Mucosa of gallbladder (tissue), 1 donor: ENCODE measurements around the gene CCDC167. TPM values are rescaled to one million over a fixed set of nuclear protein-coding genes. Genes with fewer than 3 reads are reported as not detected.

Experiments used
- DNase-seq: peaks from one replicate; pipeline ENCODE4 v3.0.0-alpha.2; 2020; ENCODE audit warnings: low spot score
- total RNA-seq: library from RNA; stranded (reverse); gene quantifications from one replicate; pipeline ENCODE4 v1.2.1, GENCODE V29; 2021
- donor health status: DM: no; HTN: no; CAD: no.

The CCDC167 gene
- total RNA-seq: 12.9 TPM

DNA sequence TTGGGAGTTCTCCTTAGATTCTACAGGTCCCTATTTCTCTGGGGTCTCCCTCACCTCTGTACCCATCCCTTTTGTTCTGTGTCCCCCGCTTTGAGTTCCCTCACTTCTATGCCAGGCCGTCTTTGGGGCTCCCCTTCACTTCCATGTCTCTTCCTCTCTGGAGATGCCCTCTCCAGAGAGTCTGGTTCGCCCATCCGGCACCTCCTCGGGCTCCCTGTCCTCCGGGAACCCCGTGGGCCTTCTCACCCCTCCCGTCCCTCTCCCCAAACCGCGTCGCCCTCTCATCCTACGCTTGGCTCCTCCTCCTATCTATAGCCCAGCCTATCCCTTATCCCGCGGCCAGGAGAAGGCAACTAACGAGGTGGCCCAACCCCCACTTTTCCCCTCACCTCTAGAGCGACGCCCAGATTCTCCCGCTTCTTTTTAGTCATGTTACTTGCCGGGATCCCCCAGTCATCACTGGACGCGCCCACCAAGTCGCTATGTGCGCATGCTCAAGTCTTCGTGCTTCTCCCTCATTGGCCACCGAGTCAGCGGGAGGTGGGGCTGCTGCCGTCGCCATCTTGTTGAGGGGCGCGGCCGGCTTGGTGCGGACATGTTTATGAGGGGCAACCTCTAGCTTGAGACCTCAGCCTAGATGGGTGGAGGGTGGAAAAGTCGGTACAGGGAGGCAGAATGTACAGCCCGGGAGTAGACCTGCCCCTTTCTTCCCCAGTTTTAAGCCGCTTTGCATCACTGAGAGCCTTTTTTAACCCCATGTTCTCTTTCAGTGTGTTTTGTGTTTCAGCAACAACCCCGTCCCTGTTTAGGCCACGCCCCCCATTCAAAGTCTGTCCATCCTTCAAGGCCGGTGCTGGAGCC lies at the start of gene CCDC167:
TSS of gene CCDC167 (minus strand) at position 461 of the 861 bp plus-strand sequence. CDS start at position 431, 30 bp downstream.
- peak; percentile 94 for DNase-seq

DNA sequence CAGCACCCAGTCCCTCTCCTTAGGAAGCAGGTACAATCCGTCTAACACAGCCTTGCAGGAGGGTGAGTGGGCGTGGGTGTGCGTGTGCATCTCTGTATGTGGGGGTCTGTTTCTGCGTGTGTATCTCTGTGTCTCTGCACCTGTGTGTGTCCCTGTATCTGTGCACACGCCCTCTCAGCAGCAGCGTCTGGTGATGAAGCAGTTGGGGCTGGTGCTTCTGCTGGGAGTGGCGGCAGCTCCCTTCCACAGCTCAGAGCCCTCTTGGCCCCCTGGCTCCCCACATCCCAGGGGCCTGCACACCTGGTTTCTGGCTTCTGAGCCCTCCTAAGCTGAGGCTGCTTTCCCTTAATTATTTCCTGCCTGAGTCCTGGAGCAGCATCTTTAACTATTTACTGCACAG lies 49.5 kb upstream of the CCDC167 start:
- no peak for DNase-seq

DNA sequence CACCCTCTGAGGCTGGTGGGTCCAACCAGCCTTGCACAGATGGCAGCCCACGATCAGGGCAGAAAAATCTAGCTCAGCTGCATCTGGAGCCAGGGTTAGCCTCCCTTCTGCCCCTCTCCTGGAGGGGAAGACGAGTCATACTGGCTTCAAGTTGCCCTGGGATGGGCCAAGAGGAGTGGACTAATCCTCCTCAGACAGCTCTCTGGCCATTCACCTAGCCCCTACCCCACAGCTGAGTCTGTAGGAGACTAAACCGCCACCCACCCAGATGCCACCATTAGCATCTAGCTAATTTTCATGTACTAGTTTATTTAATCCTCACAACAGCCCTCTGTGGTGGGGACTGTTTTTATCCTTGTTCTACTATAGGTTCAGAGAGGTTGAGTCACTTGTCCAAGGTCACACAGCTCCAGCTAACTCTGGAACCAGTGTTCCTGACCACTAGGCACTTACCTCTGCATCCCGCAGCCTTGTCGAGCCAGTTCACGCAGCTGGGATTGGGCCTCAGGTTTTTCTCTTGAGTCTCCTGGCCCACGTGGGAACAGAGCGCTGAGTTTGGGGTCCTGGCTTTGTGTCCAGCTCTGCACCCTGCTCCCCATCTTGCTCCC lies 48.5 kb upstream of the CCDC167 start:
- no peak for DNase-seq

DNA sequence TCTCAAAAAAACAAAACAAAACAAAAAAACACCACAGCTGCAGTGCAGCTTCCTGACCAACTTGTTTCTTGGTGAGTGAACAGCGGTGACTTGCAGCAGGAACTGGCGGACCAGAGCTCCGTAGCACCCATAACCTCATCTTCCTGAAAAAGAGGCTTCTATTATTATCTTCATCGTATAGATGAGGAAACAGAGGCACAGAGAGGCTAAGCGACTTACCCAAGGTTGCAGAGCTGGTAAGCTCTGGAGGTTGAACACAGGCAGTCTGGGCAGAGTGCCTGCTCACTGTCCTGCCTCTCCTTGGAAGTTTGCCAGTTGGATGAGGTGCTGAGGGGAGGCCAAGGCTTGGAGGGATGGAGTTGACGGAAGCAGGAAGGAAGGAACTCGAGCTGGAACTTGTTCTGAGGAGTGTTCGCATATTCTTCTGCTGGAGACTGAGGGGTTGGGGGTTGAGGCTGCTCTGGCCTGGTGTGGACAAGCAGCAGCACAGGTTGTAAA lies 47.9 kb upstream of the CCDC167 start:
- DNase-seq: peak; percentile 51

DNA sequence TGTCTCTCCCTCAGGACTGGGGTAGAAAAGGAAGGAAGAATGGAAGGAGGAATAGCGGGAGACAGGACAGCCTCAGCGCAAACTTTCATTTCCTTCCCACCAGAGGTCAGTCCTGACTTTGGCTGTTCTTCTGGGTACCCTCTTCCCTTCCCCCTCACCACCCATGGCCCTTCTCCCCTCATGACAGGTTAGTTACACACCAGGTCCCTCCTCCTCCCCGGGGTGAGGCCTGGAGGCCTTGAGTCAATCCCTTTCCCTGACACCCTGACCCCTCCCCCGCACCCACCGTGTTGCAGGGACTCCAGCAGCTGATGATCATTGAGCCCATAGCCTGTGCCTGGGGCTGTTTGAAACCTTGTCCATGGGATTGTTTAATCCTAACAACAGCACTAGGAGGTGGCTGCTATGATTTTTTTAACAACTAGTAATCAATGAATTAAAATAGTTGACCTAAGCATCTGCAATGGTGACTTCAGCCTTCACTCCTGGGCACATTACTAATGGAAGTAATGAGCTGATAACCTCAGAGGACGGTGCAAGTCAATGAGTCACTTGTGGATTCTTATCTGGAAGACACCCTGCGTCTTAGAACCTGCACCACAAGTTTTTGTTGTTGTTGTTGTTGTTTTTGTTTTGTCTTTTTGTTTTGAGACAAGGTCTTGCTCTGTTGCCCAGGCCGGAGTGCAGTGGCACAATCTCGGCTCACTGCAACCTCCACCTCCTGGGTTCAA lies 46.6 kb upstream of the CCDC167 start:
- DNase-seq: no peak

DNA sequence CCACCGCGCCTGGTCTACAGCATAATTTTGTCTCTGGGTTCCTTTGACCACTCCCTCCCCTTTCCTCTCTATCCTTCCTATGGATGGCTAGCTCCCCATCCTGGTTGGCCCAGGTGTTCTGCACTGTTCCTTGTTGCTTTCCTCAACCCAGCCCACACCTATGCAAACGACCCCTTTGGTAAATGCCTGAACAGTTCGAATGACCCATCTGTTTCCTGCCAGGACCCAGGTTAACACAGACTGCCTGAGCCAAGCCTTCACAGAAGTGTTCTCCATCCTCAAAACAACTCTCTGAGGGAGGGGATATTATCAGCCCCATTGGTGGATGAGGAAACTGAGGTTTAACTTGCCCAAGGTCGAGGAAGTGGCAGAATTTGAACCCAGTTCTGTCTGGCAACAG lies 44.8 kb upstream of the CCDC167 start:
- DNase-seq: no peak

DNA sequence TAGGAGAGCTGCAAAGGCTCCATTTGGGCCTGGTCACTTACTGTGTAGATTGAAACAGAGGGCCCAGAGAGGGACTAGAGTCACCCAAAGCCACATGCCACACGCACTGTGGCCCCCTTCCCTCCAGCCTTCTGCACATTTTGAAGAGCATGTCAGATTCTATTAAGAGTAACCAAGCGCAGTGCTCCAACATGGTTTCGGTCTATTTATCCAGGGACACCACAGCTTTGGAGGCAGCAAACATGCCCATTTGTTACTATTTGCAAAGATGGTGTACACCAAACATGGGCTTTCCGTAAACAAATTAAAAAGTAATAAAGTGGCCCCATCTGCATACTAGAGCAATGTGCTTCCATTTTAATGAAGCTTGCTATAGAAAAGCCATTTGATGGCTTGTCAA lies 43.7 kb upstream of the CCDC167 start:
- DNase-seq: no peak

DNA sequence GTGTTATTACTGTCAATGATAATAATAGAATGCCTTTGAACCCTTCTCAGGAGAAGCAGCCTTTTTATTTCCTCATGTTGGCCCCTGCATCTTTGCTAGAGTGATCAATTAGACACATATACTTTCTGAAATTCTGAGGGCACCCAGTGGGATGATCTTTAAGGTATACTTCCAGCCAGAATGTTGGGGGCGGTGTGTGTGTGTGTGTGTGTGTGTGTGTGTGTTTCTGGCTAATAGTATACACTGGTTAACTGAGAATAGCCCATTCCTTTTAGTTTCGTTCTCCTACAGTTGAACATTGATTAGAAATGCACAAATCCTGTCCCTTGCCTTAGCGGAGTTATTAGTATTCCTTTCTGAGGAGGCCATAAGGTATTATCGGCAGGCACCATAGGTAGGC lies 41.7 kb upstream of the CCDC167 start:
- no peak for DNase-seq

DNA sequence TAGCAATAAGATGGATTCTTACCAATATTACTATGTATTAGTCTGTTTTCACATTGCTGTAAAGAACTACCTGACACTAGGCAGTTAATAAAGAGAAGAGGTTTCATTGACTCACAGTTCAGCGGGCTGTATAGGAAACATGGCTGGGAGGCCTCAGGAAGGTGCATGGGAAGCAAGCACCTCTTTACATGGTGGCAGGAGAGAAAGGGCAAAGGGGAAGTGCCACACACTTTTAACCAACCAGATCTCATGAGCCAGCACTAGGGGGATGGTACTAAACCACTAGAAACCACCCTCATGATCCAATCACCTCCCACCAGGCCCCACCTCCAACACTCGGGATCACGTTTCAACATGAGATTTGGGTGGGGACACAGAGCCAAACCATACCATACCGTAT lies 40.7 kb upstream of the CCDC167 start:
- DNase-seq: no peak

DNA sequence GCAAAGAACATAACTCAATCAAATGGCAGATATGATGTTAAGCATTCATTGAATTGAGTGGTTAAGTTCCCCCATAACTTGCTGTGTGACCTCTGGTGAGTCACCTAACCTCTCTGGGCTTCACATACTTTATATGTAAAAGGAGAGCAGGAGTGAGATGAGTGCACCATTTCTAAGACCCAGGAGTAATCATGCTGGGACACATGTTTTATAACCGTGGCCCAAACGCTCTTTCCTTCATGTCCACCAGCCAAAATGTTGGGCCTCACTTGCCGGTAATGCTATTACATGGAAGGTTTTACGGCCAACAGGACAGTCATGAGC lies 40.3 kb upstream of the CCDC167 start:
- no peak for DNase-seq

DNA sequence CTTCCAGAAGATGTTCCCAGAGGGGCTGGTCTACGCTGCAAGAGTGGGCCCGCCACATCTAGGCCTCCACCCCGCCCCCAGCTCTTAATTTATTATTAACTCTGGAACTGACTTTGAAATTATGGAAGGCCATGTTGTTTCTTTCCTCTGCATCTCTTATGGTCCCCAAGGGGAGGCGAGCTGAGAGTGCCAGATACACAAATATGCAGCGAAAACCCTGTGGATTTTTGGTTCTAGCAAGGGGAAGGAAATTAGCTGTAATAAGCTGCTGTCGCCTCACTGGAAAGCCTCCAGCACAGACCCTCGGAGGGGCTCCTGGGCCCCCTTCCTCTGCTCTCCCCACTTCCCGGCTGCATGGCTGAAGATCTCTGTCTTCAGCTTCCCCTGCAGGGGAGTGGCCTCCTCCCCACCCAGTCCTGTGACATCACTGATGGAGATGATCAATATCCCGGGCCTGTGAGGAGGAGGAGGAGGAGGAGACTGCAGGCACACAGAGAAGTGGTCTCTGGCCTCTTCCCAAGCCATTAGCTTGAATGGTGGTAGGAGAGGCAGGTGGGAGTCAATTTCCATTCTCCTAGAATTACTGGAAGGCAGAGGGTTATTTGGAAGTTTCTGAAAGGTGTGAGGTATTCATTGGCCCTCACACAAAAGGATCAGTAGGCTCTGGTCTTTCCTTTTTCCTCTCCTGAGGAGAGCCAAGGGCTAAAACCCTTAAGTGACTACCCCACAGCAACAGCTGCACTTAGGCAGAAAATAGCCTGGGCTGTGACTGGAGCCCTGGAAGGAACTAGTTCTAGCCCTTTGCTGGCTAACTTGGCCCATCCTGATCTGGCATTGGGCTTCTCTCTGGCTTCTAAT lies 39.7 kb upstream of the CCDC167 start:
- no peak for DNase-seq

DNA sequence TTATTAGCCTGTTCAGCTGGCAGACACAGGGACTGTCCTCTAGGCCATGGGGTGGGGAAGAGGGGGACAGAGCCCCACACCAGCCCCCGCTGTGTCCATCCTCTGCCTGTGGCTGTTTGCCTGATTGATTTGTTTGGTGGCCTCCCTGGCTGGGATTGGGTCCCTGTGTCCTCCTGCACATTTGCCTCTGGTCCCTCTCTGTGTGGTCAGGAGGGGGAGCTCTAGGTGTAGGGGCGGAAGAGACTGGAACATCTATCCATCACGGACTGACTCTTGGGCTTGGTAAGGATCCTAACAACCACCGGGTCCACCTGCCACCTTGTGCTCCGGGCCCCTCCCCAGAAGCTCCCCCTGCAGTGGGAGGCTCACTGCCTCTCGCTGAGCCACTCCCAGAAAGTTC lies 38.4 kb upstream of the CCDC167 start:
- no peak for DNase-seq

DNA sequence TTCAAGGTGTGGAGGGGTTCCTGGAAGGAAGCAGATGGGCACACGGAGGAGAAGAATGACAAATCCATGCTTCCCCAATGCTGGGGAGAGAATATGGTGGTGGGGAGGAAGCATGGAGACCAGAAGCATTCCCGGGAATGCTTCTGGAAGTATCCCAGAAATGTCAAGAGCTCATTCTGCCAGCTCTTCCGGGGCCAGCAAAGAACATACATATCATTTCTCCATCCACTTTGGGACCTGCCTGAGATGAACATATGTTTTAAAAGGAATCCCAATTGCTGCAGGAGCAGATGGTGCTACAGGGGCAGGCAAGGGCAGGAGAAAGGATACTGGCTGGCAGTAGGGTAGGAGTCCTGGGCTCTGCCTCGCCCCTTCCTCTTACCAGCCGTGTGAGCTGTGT lies 37.9 kb upstream of the CCDC167 start:
- DNase-seq: no peak

DNA sequence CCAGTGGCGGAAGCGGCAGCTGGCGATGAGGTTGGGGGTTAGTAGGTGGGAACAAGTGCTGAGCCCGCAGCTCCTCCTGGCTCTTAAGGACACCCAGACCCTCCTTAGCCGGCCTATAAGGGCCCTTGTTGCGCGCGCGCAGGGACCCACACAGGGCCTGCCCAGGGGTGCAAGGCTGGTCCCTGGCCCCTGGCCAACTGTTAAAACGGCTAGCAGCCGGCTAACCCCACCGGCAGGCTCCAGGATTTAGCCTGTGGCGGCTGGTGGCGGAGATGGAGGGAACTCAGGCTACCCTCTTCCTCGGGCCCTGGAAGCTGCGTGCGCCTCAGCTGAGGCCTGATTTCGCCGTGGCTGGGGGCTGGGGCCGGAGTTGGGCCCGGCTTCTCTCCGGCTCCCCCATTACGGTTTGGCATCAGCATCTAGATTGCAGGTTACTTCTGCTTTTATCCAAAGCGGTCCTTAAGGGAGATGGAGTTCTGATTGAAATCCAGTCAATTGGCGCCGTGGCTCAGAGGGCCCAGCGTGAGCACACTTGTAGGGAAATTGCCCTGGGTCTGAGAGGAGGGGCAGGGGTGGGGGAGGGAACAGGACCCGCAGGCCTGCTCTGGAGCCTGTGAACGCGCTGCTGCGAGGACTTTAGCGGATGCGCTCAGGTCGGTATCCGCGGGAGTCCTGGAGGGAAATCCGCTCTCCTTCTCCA lies 36.9 kb upstream of the CCDC167 start:
- DNase-seq: no peak

DNA sequence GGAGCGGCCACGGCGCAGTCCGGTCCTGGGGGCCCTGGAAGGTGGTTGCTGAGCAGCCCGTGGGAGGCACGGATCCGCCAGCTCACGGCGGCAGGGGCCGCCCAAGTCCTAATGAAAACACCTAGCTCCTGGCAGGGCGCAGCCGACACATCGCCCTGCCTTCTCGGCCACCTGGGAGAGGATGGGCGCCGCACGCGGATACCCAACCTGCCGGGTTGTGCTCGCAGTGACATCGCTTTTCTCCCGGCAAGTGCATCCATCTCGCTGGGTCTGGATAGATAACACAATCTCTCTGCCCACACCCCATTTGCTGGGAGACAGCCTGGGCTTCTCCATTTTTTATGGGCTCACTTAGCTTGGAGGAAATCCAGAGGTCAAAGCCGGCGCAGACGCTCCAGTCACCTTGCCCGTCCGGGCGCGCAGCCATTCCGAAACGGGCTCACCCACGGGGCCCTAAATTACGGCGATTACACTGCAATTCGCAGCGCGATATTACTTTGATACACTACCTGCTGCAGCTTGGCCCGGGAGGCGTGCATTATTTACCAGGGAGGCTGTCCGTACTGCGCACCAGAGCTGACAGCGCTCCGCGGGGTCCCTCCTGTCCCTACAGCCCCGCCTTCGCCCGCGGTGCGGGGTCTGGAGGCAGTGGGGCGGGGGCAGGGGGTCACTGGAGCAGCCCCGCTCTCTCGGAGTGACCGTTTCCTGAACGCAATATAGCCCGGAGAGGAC lies 36.2 kb upstream of the CCDC167 start:
- DNase-seq: no peak

DNA sequence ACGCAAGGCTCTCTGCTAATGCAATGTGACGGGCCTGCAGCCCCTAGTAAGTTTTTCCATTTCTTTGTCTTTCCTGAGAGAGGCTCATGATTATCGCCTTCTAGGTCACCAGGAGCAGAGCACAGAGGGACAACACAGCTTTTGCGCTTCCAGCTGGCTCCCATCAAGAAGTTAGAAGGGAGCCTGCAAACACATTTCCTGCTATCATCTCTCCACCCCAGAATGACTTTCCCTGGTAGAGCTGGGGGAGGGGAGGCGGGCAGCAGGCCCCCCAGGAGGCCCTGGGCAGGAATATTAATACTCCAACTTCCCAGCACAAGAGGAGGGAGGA lies 35.7 kb upstream of the CCDC167 start:
- no peak for DNase-seq

DNA sequence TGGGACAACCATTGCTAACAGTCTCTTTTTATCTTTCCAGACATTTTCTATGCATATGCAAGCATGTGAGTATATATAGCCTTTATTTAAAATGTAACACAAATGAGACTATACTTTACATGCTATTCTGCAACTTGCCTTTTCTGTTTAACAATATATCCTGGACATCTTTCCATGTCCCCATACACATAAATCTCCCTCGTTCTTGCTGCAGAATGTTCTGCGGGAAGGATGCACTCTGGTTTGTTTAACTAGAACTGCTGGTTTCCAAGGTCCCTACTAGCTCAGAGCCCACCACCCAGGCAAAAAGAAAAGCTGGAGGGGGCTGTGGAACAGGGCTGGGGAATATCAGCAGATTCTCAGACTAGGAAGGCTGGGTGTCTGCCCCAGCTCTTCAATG lies 35.2 kb upstream of the CCDC167 start:
- DNase-seq: no peak

DNA sequence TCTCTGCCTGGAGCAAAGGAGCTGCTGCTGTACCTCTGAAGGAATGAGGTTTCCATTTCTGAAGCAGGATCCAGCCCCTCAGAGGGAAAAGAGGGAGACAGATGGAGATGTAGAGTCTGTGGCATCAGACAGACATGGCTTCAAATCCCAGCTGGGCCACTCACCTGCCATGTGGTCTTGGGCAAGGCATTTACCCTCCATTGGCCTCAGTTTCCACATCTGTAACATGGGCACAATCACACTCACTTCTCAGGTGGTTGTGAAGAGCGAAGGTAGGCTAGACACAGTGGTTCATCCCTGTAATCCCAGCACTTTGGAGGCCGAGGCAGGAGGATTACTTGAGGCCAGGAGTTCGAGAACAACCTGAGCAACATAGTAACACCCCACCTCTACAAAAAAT lies 32.4 kb upstream of the CCDC167 start:
- no peak for DNase-seq

DNA sequence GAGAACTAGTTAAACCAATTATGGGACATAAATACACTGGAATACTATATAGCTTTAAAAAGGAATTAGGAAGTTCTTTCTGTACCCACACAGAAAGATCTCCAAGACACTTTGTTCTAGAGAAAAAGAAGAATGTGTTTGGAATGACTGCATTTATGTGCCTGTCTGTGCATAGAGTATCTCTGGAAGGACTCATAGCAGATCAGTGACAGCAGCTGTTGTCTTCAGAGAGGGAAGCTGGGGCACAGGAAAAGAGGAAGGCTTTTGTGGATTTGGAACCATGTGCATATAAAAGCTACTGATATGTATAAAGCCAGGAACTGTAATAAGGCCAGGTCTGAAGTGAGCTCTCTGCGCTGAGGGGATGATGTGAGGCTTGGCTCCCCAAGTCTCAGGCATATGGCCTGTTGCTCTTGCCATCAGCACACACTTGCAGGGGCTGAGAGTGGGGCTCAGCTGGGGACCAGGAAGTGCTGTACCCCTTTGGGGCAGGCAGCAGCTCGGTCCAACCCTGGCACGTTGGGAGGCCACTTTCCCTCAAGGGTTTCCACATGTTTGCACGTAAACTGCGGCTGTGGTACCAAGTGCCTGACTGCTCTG lies 31.8 kb upstream of the CCDC167 start:
- no peak for DNase-seq

DNA sequence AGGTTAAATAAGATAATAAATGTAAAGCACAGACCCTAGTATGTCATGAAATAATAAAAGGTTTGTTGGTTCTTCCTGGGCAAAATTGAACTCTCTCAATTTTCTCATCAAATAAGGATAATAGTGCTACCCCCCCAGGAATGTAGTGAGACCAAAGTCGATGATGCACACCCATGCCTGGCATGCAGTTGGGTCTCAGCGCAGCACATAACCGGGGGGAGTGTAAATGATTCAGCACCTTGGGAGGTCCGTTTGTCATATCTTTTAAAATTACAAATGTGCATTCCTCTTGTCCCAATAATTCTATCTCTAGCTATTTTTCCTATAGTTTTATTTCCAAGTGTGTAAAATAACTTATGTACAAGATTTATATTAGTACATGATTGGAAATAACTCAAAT lies 31.3 kb upstream of the CCDC167 start:
- no peak for DNase-seq
